GM21619 (cell line): Measurements from ENCODE around the gene MATN1.

Experiments
- ATAC-seq: cut with Tn5 transposase; IDR thresholded peaks from one replicate; pipeline ENCODE4 v1.9.1; 2021; ENCODE audit not compliant: unreplicated experiment

Gene MATN1

GRCh38 chr1:30684881-30685795 is 38.2 kb downstream of the MATN1 start:
- no peak for ATAC-seq

GRCh38 chr1:30684259-30684658 is 39.1 kb downstream of the MATN1 start:
- ATAC-seq = no peak

- ATAC-seq = no peak
Observed at GRCh38 chr1:30683699-30684098, 39.7 kb downstream of the MATN1 start.

GRCh38 chr1:30682396-30683275 is 40.7 kb downstream of the MATN1 start:
- no peak for ATAC-seq

GRCh38 chr1:30681782-30682181 is 41.6 kb downstream of the MATN1 start:
- ATAC-seq = no peak

DNA sequence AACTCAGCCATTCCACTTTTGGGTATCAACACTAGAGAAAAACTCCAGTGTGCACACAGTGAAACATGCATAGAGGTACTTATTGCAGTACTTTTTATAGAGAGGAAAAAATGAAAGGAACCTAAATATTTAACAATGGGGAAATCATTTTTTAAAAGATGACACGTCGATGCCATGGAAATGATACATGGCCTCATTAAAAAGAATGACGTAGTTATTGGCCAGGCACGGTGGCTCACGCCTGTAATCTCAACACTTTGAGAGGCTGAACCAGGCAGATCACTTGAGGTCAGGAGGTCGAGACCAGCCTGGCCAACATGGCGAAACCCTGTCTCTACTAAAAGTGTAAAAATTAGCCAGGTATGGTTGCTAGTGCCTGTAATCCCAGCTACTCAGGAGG is 42.5 kb downstream of the MATN1 start:
- no peak for ATAC-seq

DNA sequence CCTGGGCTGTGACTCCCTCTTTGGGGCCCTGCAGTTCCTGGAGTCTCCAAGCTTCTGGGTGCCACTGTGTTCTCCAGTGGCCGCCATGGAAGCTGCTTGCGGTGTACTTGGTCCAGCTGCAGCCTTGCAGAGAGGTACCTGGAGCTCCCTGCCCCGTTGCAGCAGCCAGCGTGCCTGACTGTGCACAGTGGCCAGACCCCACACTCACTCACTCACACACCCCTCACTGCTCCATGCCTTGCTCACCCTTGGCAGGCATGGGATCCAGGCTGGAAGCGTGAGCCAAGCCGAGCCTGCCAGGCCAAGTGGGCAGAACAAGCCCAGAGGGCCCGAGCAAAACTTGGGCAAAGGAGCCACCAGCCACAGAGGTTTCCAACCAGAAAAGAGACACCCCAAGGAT is 43.0 kb downstream of the MATN1 start:
- no peak for ATAC-seq

- ATAC-seq = no peak
Observed at GRCh38 chr1:30679976-30680305, 43.4 kb downstream of the MATN1 start.

GRCh38 chr1:30679201-30679975 is 44.0 kb downstream of the MATN1 start:
- ATAC-seq = no peak

- no peak for ATAC-seq
Observed at GRCh38 chr1:30678209-30678608, 45.2 kb downstream of the MATN1 start.

DNA sequence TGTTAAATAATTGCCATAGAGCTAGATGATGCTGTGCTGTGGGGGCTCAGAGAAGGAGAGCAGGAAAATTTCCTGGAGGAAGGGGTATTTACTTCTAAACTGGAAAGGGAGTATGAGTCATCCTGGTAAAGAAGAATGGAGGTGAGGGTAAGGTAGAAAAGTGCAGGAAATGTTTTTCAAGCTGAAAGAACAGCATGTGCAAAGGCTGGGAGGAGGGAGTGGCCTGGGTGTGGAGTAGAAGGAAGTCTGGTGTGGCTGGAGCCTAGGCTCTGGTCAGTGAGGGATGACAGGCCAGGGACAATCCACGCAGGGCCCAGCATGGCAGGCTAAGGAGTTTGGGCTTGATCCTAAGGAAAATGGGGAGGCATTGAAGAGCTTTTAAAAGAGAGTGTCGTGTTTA is 45.9 kb downstream of the MATN1 start:
- no peak for ATAC-seq

DNA sequence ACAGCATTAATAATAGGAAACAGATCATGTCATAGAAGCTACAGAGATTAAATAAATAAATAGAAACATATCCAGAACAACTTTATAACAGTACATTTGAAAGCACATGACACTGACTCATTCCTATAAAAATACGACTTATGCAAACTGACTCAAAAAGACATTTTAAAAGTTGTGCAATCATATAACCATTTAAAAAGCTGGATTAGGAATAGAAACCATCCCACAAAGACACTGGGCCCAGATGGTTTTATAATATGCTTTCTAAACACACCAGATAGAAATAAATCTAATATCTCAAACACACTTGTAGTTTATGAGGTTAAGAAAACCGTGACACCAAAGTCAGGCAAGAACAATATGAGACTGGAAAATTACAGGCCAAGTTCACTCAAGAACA is 47.6 kb downstream of the MATN1 start:
- ATAC-seq = no peak

- ATAC-seq = no peak
Observed at GRCh38 chr1:30675289-30675688, 48.1 kb downstream of the MATN1 start.

DNA sequence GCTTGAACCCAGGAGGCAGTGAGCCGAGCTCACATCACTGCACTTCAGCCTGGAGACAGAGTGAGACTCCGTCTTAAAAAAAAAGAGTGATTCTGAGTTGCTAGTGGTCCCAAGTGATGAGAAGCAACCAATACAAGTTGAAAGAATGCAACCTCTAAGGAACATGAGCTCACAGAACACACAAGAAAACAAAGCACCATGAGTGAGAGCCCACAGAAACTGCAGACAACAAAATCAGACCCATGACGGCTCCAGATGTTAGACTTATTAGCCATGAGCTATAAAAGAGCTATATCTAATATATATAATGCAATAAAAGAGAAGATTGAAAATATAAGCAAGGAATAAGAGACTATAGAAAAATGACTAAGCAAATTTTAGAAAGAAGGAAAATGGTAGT is 50.0 kb downstream of the MATN1 start:
- no peak for ATAC-seq

- ATAC-seq = no peak
Observed at GRCh38 chr1:30672661-30673060, 50.7 kb downstream of the MATN1 start.

DNA sequence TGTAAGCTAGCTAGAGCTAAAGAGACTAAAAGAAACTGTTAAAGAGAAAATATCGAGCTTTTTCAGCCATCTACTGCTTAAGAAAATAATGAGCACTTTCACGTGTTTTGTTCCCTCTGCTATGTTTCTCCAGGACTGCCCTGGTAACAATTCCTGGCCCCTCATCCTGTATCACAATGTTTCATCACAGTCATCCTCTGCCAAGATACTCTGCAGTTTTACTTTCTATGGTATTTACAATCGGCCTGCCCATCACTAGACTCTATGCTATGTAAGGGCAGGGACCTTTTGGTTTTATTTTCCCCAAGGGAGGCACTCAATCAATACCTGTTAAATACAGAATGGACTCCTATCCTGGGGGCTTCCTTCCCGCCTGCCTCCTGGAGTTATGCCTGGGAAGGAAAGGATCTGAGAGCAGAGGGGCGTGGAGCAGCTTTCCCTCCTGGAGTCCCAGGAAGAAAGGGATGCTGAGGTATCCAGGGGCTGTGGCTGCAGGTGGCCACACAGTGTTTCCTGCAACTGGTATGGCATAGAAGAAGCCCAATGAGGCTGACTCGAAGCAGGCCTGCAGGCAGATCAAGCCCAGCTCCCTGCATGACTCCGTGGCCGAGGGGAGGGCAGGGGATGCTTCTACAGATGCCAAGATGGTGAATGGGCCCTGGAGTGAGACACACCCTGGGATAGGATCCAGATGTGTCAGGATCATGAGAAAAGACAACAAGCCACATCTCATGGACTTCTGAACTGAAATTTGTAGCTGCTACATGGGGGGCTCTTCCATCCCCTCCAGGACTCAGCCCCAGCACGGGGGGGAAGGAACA is 52.9 kb downstream of the MATN1 start:
- no peak for ATAC-seq

DNA sequence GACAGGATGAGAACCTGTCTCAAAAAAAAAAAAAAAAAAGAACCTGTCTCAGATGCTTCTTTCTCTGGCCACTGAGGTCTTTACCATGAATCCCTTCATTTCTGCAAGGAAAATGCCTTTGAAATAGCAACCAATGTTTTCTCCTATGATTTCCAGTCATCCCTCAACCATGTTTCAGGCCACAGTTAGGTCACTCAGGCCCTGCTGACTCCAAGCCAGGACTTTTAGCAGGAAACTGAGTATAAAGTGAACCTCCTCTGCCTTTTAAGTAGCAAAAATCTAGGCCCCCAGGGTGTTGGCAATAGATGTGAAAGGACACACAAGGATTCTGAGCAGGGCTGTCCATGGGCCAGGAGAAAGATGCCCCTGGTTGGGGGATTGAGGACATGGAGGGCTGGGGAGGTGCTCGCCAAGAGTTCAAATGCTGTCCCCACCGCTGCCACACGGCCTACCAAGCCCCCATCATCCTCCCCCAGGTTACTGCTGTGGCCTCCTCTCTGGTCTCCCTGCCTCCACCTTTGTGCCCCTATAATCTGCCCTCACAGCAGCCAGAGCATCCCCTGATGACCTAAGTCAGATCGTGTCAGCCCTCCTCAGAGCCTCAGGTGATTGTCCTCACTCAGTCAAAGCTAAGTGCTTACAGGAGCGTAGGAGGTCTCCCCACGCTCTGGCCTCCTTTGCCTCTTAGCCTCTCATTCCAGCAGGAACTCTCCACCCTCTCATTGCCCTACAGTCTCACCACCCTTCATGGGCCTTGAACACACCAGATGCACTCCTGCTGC is 54.6 kb downstream of the MATN1 start:
- no peak for ATAC-seq

DNA sequence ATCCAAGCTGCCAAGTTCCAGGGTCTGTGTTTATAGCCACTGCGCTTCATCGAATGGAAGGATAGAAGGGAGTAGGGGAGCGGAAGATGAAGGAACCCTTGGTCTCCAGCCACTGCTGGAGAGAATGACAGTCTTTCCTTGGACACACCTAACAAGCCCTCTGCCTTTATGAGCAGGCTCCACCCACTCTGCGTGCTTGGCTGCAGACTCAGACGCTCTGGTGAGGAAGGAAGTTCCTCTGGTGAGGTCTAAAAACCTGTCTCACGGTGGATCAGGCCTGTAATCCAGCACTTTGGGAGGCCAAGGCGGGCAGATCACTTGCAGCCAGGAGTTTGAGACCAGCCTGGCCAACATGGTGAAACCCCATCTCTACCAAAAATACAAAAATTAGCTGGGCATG is 55.4 kb downstream of the MATN1 start:
- ATAC-seq = no peak

DNA sequence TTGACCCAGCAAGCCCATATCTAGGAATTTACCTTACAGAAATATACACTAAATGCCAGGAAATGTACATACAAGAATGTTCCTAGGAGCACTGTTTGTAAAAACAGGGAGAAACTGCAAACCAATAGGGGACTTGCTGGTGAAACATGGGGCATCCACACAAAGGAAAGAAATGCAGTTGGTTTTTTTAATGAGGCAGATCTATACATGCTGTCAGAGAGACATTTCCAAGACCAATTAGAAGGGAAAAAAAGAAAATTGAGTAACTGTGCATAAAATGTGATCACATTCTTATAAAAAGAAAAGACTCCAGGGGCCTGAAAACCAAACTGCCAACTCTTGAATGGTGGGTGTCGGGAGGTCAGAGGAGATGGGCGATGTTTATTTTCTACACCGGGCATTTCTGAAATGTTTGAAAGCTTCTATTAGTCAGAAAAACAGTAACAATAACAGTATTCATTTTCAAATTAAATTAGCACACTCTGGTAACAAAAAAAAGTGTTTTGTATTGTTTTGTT is 56.6 kb downstream of the MATN1 start:
- ATAC-seq = no peak
